M059J (cell line): Measurements from ENCODE around the gene ITGB5. TPM values are rescaled to one million over a fixed set of nuclear protein-coding genes. Genes with fewer than 3 reads are reported as not detected.

Source experiments
- DNase-seq: peaks from one replicate; pipeline ENCODE4 v3.0.0-alpha.2; 2012; ENCODE audit warnings: low read depth
- total RNA-seq: library from RNA; depleted of rRNA; stranded (reverse); fragments of >200 nt; shearing (Covaris generic); gene quantifications from 2 replicates; pipeline ENCODE4 v1.2.3, GENCODE V29; 2014; rRNA removed

ITGB5 gene, protein sequence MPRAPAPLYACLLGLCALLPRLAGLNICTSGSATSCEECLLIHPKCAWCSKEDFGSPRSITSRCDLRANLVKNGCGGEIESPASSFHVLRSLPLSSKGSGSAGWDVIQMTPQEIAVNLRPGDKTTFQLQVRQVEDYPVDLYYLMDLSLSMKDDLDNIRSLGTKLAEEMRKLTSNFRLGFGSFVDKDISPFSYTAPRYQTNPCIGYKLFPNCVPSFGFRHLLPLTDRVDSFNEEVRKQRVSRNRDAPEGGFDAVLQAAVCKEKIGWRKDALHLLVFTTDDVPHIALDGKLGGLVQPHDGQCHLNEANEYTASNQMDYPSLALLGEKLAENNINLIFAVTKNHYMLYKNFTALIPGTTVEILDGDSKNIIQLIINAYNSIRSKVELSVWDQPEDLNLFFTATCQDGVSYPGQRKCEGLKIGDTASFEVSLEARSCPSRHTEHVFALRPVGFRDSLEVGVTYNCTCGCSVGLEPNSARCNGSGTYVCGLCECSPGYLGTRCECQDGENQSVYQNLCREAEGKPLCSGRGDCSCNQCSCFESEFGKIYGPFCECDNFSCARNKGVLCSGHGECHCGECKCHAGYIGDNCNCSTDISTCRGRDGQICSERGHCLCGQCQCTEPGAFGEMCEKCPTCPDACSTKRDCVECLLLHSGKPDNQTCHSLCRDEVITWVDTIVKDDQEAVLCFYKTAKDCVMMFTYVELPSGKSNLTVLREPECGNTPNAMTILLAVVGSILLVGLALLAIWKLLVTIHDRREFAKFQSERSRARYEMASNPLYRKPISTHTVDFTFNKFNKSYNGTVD
- 182 and 224 TPM in 2 replicates for total RNA-seq

DNA sequence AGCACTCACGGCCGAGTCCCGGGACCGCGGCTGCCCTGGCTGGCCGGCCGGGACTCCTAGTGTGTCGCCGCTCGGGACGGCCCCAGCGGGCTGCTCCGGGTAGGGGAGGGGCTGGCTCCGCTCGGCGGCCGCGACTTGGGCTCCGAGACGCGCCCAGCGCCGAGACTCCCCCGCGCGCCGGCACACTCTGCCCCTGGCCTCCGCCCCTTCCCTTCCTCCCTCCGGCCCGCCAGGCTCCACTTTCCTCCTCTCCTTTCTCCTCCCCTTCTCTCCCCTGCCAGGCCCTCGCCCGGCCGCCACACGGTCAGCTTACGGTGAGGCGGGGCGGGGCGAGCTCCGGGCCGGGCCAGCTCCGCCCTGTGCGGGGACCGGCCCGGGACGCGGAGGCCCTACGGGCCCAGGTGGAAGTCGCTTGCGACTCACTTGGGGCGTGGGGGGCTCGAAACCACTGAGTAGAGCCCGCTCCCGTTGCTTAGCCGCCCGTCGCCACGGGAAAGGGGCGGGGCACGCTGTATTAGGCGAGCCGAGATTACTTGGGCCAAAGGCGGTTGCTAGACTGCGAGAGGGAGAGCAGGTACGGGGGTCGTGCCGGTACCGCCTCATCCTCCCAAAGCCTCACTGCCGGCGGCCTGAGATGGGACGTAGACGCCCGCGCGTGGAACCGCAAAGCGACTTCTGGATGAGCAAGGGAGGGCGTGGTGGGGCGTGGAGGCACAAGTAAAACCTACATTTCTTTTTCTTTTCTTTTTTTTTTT, at the start of gene ITGB5:
Gene ITGB5 (minus strand): TSS at position 189 of the 755 bp plus-strand sequence. CDS start 365 bp downstream, outside the sequence.
- DNase-seq, result peak; percentile 87

DNA sequence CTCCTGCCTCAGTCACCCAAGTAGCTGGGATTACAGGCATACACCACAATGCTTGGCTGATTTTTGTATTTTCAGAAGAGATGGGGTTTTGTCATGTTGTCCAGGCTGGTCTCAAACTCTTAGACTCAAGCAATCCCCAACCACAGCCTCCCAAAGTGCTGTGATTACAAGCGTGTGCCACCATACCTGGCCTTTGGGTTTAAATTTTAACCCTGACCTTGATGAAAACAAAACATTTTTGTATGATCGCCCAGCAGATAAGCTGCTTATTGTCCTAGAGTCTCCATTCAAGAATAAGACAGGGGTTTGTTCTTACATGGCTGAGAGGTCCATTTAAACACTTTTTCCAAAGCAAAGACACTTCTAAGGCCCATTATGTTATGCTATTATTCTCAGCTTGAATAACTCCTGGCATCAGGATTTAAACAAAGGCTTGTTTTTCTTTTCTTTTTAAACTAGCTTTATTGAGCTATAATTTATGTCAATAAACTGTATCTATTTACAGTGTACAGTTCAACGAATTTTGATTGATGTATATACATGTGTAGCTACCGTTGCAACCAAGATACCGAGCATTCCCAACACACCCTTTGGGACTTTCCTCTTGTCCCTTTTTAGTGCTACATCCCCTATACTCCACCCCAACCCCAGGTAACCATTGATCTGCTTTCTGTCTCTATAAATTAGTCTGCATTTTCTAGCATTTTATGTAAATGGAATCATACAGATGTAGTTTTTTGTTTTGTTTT, 48.8 kb upstream of the ITGB5 start:
- DNase-seq, result no peak

DNA sequence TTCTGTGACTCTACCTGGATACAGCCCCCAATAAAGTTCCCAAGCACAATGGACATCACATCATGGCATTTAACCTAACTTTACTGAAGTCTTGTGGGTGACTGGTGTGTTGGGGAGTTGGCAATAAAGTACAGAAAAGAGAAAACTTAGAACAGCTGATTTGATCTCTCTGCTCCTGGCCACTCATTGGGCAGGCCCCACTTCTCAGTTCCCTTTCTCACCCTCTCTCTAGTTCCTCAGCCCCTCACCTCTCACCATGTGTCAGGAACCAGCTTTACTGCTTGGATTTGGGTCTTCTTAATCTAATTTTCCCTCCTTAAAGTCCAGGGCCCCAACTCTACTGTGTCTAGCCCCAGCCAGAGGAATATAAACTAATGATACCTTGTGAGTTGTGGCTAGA, 48.1 kb upstream of the ITGB5 start:
- no peak for DNase-seq

DNA sequence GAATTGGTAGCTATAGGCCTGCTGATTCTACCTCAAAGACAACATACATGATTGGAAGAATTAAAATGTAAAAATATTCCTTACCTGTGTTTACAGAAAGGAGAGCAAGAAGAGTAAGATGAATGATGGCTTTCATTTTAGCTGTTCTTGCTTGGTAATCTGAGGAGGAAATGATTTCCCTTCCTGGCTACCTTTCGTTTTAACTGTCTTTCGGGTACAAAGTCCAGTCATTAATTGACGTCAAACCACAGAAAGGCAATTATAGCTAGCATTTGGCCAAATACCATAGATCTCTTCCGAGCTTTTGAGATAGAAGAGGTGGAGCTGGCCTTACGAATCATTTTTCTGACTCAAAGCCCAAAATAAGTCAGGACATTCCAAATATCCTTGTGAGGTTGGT, 47.4 kb upstream of the ITGB5 start, which contains the start of gene MUC13:
Gene MUC13 (minus strand): TSS at position 175 of the 400 bp plus-strand sequence. CDS start 39 bp downstream, at position 136.
- no peak for DNase-seq

DNA sequence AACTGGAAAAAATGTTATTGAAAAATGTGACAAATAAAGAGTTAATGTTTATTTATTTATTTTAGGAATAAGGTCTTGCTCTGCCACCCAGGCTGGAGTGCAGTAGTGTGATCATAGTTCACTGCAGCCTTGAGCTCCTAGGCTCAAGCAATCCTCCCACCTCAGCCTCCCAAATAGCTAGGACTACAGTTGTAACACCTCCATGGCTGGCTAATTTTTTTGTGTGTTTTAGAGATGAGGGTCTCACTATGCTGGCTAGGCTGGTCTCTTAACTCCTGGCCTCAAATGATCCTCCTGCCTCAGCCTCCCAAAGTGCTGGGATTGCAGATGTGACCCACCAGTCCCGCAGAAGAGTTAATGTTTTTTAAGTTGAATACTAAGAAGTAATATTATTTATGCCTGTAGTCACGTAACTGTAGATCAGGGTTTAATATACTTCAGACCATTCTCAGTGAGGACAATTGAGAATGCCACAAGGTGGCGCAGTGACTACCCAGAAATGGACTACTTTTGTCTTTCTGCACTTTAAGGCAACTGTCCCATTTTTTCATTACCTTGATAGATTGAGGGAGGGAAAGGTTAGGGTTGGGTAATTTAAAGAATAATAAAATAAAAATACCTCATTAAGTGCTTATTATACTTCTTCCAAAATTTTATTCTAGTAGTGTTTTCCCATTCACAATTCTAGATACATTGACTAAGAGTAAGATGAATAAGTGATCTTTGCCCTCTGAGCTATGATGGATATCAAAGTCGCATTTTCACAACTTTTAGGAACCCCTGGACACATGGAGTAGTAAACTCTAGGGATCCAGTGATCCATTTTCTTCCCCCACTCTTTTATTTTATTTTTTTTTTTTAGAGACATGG, 41.4 kb upstream of the ITGB5 start:
- DNase-seq, result peak; percentile 78

DNA sequence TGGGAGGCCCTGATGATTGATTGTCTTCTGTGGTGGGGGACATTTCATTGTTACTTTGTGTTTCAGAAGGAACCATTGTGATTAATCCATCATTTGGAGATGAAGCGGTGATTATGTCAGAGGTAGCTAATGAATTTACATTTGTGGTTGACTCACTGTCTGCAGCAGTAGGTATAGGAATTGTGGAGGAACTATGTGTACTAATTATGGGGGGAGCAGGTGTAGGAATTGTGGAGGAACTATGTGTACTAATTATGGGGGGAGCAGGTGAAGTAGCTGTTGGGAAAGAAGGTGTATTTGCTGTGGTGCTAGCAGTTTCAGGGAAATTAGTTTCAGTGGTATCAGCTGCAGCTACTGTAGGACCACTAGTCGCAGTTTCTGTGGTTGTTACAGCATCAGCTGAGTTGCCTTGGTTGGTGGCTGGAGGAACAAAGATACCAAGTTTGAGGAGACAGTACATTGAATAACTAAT, 40.4 kb upstream of the ITGB5 start:
- no peak for DNase-seq

DNA sequence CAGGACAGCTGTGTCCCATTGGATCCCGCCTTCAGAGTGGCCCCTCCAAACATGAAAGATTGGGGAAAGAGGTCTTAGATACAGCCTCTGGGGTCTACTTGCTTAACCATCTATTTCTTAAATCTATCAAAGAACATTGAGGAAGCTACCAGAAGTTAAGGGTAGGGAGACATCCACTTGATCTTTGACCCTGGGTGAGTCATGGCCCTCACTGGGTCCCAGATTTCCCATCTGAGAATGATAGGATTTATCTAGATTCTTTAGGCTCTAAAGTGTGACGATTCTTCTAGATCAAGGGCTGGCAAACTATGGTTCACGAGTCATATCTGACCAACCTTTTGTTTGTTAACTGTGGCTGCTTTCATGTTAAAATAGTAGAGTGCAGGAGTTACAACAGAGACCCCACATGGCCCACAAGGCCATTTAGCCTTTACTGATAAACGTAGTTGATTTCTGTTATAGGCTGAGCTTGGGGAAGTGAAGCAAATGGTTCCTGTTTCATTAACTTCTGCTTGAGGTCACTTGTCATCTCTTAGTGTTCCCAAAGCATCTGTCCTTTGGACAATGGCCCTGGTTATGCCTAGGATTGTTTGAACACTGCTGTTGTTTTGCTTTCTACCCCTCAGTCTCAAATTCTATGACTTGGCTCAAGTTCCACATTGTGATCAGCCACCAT, 39.4 kb upstream of the ITGB5 start:
- DNase-seq, result peak; percentile 32

DNA sequence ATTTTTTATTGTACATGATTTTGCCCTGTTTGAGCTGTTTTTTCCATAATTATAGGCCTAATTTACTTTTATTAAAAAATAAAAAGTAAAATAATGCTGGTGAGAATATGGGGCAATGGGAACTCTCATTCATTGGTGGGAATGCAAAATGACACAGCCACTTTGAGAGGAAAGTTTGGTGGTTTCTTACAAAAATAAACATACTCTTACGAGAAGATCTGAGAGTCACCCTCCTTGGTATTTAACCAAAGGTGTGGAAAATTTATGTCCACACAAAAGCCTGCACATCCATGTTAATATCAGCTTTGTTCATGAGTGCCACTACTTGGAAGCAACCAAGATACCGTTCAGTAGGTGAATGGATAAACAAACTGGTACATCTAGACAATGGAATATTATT, 37.6 kb upstream of the ITGB5 start:
- peak; percentile 53 for DNase-seq

DNA sequence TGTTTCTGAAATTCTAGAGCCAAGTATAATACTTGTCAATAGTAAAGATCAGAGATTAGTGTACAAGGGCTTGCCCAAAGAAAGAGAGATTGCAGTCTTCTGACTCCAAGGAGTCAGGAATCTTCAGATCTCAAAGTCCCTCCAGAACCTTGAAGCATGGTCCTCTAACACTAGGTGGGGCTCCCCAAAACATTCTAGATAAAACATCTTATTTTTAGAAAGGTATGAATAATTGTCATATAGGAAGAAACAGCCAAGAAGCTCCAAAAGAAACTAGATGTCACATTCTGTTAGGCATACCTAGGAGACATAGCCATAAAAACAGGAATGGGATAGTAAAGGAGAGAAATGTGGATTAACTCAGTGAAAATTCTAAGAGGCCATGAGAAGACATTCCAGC, 36.7 kb upstream of the ITGB5 start:
- DNase-seq, result peak; percentile 30

DNA sequence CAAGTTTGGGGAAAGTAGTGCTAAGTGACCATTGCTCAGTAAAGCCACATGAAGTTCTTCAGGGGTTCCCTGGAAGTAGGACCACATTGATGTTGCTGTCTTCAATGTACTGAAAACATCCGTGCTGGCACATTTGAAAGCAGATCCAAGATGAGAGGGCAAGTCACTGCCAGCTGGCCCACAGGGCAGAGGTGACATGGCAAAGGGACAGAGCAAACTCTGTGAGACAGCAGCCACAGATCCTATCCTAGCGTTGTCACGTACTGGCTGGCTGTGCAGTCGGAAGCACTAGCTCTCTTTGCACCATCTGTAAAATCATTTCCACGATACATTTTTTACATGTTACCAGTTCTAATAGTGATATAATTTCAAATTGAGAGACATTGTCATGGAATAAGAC, 33.6 kb upstream of the ITGB5 start:
- DNase-seq, result no peak

DNA sequence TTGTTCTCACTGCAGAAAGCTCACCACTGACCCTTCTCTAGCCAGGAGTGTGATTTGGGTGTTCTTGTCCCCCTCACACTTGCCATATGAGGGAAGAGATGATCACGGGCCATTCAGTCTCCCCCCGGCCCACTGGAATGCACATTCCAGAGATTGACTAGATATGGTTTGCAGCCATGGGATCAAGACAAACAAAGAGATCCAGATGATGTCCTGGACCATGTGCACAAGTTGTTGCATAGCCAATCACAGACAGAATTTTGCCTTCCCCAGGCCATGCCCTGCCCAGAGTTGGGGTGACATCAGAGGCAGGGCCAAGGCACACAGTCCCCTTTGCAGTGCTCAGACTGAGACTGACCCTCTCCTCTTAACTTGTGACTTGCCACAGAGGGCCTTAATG, 32.6 kb upstream of the ITGB5 start:
- DNase-seq, result peak; percentile 49

DNA sequence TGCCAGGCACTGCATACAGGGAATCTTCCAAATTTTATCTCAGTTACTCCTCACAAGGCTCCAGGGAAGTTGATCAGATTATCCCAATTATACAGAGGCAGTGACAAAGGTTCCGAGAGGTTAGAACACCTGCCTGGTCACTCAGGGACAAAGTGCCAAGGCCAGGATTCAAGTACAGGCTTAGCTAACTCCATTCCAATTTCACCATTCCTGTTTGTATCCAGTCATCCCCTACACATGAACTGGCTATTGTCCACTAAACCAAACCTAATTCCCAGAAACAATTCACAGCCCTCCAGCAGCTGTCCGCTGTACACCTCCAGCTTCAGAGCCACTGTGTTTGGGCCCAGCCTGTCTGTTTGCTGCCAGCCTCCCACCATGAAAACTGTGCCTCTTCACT, 31.4 kb upstream of the ITGB5 start:
- DNase-seq, result no peak

DNA sequence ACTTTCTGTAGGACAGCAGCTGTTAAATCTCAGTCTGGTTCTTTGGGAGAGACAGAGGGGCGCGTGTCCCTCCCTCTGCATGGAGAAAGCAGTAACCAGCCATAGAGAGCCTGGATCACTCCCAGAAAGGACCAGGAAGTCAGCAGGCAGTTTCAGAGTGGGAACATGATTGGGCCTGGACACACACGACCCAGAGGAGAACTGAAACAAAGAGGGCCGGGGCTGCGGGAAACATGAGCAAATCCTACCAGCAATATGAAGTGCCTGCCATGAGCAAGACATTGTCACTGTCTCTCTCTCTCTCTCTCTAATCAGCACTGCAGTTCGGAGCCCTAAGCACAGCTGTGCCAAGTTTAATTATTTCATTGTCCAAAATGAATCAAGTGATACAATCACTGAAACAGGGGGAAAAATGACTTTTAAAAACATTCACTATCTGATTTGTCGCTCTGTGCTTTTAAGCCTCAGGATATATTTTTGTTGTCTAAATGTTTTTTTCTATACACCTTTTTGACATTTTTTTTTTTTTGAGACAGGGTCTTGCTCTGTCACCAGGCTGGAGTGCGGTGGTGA, 29.8 kb upstream of the ITGB5 start:
- no peak for DNase-seq

DNA sequence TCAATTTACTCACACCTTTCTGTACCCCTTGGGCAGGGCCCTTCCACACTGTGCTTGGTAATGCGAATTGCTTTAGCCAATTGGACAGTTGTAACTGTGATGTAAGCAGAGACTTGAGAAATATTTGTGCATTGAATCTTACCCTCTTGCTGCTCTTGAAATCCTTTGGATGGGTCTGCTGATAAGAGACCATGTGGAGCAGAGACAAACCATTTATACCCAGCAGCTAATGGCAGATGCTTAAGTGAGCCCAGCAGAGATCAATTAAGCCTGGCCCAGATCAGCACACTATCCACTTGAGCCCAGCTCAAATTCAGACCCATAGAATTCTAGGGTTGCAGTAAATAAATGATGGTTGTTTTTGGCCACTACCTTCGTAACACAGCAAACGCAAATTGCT, 28.1 kb upstream of the ITGB5 start:
- no peak for DNase-seq

DNA sequence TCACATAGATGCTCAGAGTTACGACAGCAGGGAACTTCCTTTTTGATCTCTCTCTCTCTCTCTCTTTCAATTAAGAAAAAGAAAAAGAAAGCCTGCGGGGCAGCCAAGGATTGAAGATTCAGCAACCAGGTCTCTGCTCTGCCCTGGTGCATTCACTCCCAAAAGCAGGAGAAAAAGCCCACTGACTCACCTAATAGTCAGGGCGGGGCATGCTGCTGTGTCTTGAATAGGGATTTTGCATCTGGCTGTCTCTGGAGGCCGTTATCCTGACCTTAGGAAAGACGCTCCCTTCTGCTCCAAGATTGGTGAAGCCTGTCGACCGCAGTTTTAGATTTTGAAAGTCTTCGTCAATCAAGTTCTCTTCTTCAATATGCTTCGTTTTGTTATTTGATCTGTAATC, 20.8 kb upstream of the ITGB5 start:
- no peak for DNase-seq

DNA sequence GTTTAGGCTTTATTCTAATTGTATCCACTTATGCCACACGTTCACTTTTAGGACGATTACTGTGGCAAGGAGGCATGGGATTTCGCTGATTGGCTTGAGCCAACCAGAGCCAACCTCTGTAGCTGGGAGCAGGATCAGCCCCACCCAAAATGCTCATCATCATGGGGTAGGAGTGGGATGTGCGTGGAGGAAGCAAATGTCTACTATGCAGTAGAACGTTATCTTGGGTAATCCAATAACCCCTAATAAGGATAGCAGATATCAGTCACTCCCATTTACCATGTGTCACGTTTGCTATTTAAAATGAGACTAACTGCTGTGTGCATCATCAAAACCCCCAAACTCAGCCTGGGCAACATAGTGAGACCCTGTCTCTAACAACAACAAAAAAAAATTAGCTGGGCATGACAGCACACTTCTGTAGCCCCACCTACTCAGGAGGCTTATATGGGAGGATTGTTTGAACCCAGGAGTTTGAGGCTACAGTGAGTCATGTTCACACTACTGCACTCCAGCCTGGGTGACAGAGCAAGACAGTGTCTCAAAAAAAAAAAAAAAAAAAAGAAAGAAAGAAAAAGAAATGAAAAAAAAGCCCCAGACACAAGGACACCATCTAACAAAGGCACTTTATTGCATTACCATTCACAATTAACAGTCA, 17.8 kb upstream of the ITGB5 start:
- peak; percentile 18 for DNase-seq

DNA sequence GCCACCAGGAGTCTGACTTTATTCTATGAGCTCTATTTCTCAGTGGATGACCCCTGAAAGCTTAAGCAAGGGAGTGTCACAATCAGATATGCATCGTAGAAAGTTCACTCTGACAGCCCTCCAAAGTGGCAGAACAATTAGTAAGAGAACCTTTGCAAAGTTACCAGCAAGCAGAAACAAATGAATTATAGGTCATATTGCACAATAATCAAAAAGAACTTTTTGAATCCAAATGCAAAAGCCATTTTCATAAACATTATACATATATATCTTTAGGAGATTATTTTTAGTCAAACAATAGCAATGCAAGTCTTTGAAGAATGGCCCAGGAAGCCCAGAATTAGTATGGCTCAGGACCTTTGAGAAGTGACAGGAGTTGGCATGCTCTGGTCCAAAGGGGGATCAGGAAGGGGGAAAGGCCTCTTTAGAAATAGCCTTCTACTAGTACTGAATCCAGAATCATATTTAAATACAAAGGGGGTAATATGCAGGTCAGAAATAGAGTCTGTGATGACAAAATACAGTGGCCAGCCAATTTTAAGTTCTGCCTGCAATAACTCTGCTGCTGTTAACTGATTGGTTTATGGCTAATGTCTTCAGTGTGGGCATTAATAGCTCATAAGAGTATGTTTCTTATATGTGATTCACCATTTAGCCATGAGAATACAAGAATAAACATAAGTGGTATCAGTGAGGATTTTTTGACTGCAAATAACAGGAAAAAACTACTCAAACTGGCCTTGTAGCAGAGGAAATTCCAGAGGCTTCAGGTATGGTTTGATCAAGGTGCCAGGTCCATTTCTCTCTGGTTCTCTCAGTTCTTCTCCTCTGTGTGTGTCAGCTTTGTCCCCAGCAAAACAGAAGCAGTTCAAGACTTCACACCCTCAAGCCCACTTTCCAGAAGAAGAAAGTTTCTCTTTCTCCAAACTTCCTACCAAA, 17.0 kb upstream of the ITGB5 start:
- no peak for DNase-seq
